Osteocyte (in vitro differentiated cells): ENCODE data around the gene NTN3. TPM values are rescaled to one million over a fixed set of nuclear protein-coding genes. Genes with fewer than 3 reads are reported as not detected.

Experiments used
- DNase-seq: peaks from one replicate; pipeline ENCODE4 v3.0.0; 2021; ENCODE audit warnings: mixed read lengths; ENCODE audit not compliant: unreplicated experiment; ENCODE audit errors: extremely low spot score
- H3K27ac Mint-ChIP-seq: one replicate; pipeline ENCODE4 v1.8.0; 2021; ENCODE audit warnings: mild to moderate bottlenecking, mixed read lengths; ENCODE audit not compliant: unreplicated experiment
- H3K27me3 Mint-ChIP-seq: one replicate; pipeline ENCODE4 v1.8.0; 2021; ENCODE audit warnings: mixed read lengths; ENCODE audit not compliant: unreplicated experiment
- H3K36me3 Mint-ChIP-seq: one replicate; pipeline ENCODE4 v1.8.0; 2021; ENCODE audit warnings: mixed read lengths; ENCODE audit not compliant: unreplicated experiment
- H3K4me1 Mint-ChIP-seq: one replicate; pipeline ENCODE4 v1.8.0; 2021; ENCODE audit warnings: mixed read lengths; ENCODE audit not compliant: unreplicated experiment
- H3K4me3 Mint-ChIP-seq: one replicate; pipeline ENCODE4 v1.8.0; 2021; ENCODE audit warnings: mild to moderate bottlenecking, moderate library complexity, mixed read lengths; ENCODE audit not compliant: unreplicated experiment
- H3K9me3 Mint-ChIP-seq: one replicate; pipeline ENCODE4 v1.8.0; 2021; ENCODE audit warnings: mixed read lengths; ENCODE audit not compliant: unreplicated experiment
- CTCF ChIP-seq: fragments of 200-600 bp; sonication (generic); IDR thresholded peaks from 2 replicates; pipeline ENCODE4 v1.5.0; 2021; ENCODE audit warnings: antibody characterized with exemption, mild to moderate bottlenecking, moderate library complexity
- total RNA-seq: library from RNA; stranded (reverse); gene quantifications from 2 replicates; pipeline ENCODE4 v1.2.1, GENCODE V29; 2021

The NTN3 gene
- total RNA-seq, 1 donor from 2014 or later, result 1.4 TPM

GRCh38 chr16:2514333-2515179 lies 43.5 kb downstream of the NTN3 start:
- peaks cover 4% of the 10 kb centered on the region for H3K36me3 Mint-ChIP-seq
- no peak for DNase-seq
- H3K4me1 Mint-ChIP-seq, result peaks cover 39% of the 10 kb centered on the region
- no peaks in the 10 kb centered on the region for H3K27me3 Mint-ChIP-seq
- no peak for TF ChIP-seq CTCF
- peak overlapping the region; percentile 87 for H3K27ac Mint-ChIP-seq
- peak overlapping the region; percentile 88 for H3K4me3 Mint-ChIP-seq
- no peaks in the 10 kb centered on the region for H3K9me3 Mint-ChIP-seq

GRCh38 chr16:2515180-2515851 lies 44.2 kb downstream of the NTN3 start:
- H3K9me3 Mint-ChIP-seq, result no peaks in the 10 kb centered on the region
- peaks cover 43% of the 10 kb centered on the region for H3K4me1 Mint-ChIP-seq
- DNase-seq, result no peak
- H3K27ac Mint-ChIP-seq, result peak overlapping the region; percentile 87
- H3K36me3 Mint-ChIP-seq, result peaks cover 4% of the 10 kb centered on the region
- H3K4me3 Mint-ChIP-seq, result peak overlapping the region; percentile 88
- no peak for TF ChIP-seq CTCF
- H3K27me3 Mint-ChIP-seq, result no peaks in the 10 kb centered on the region

DNA sequence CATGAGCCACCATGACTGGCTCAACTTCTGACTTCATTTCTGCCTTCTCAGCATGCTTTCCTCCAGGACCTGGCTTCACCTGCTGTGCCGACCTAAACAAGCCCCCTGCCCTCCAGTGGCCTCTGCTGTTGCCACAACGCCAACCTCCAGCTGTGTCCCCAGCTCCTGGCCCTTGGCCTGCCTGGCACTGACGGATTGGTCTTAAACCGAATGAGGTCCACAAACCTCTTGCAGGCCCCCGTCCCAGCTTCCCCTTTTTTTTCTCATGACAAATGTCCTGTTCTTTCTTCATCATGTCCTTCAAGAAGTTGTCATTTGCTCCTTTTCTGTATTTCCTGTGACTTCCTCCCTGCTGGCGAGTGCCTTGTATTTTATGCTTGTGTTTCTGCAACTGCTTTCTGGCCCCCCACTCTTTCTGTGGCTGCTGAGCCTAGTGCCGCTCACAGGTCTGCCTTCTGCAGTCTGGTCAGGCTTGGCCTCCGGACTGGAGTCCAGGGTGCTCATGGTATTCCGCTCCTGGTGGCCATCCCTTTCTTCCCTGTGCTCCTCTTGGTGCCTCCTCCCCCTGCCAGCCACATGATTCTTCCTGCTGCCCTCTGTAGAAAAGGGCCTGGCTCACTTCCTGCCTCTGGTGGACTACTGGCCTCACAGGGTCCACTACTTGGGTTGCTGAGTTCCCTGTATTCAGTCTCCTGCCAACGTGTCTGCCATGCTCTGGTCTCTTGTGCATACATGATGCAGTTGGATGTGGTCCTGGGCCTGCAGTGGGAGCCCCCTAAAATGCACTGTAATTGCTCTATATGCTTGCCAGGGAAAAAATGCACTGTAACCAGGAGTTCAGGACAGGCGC lies 45.5 kb downstream of the NTN3 start:
- Mint-ChIP-seq H3K36me3 (peaks cover 4% of the 10 kb centered on the region), H3K4me1 (peaks cover 49% of the 10 kb centered on the region), H3K27me3 (no peaks in the 10 kb centered on the region), H3K27ac (peak overlapping the region; percentile 86), H3K4me3 (peak overlapping the region; percentile 88), H3K9me3 (no peaks in the 10 kb centered on the region)
- TF ChIP-seq CTCF, result no peak
- no peak for DNase-seq

- Mint-ChIP-seq H3K4me1 (peaks cover 44% of the 10 kb centered on the region), H3K4me3 (no peak overlapping the region), H3K27me3 (no peaks in the 10 kb centered on the region), H3K9me3 (no peaks in the 10 kb centered on the region), H3K27ac (no peak overlapping the region), H3K36me3 (peaks cover 4% of the 10 kb centered on the region)
- TF ChIP-seq CTCF, result no peak
- DNase-seq, result no peak
These were observed 47.0 kb downstream of the NTN3 start for GRCh38 chr16:2517954-2518605.
